Fibroblast of skin of left quadriceps (primary cell): ENCODE results near the gene HBE1.
"Not testable (repeated sequence)": the region's sequence is repeated elsewhere in the genome, so short reads cannot be mapped to it uniquely, and the experiment has no call there.

Source experiments
- DNase-seq, 2 experiments: peaks; one replicate each; pipeline ENCODE4 v3.0.0-alpha.2; 2013; ENCODE audit warnings: low read depth in 2 of 2

The HBE1 gene

GRCh38 chr11:5253440-5253839 lies 16.3 kb downstream of the HBE1 start:
- not testable (repeated sequence) for DNase-seq

GRCh38 chr11:5252919-5253265 lies 16.9 kb downstream of the HBE1 start:
- no peak for DNase-seq

- DNase-seq, result no peak
Observed at GRCh38 chr11:5252192-5252918, 17.4 kb downstream of the HBE1 start.

DNA sequence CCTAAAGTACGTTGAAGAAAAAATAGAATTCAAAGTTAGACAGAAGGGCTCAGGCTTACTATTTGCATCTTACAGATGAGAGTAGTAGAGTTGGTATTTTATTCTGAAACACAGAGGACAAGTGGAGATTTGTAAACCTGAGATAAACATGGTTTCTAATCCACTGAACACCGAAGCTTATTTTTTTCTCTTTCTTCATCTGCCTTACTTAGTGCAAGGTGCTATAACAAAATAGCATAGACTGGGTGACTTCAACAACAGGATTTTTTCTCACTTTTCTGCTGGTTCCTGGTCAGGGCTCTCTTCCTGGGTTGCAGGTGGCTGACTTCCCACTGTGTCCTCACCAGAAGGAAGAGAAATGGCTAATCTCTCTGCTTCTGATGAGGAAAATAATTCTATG lies 18.0 kb downstream of the HBE1 start:
- DNase-seq, result no peak

- DNase-seq, result no peak
Observed at GRCh38 chr11:5250543-5251204, 19.1 kb downstream of the HBE1 start.

DNA sequence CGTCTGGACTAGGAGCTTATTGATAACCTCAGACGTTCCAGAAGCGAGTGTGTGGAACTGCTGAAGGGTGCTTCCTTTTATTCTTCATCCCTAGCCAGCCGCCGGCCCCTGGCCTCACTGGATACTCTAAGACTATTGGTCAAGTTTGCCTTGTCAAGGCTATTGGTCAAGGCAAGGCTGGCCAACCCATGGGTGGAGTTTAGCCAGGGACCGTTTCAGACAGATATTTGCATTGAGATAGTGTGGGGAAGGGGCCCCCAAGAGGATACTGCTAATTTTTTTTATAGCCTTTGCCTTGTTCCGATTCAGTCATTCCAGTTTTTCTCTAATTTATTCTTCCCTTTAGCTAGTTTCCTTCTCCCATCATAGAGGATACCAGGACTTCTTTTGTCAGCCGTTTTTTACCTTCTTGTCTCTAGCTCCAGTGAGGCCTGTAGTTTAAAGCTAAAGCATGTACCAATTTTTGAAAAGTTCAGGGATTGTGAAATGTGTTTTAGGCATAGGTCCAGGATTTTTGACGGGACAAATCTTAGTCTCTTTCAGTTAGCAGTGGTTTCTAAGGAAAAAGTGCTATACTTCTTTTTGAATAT lies 19.8 kb downstream of the HBE1 start, which contains the start of gene HBG1:
HBG1 (minus strand) TSS at position 51 of the 590 bp plus-strand sequence. CDS start 53 bp downstream, outside the sequence.
- not testable (repeated sequence) for DNase-seq

DNA sequence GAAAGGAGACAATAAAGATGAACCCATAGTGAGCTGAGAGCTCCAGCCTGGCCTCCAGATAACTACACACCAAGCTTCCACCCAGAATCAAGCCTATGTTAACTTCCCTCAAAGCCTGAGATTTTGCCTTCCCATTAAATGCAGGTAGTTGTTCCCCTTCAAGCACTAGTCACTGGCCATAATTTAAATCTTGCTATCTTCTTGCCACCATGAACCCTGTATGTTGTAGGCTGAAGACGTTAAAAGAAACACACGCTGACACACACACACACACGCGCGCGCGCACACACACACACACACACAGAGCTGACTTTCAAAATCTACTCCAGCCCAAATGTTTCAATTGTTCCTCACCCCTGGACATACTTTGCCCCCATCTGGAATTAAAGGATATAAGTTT lies 21.2 kb downstream of the HBE1 start:
- DNase-seq, result not testable (repeated sequence)

GRCh38 chr11:5247472-5248192 lies 22.1 kb downstream of the HBE1 start:
- DNase-seq, result no peak

GRCh38 chr11:5246772-5247471 lies 22.8 kb downstream of the HBE1 start:
- no peak for DNase-seq

GRCh38 chr11:5245155-5245554 lies 24.6 kb downstream of the HBE1 start:
- no peak for DNase-seq

- no peak for DNase-seq
Observed at GRCh38 chr11:5243816-5244180, 25.9 kb downstream of the HBE1 start.

GRCh38 chr11:5242933-5243815 lies 26.6 kb downstream of the HBE1 start:
- no peak for DNase-seq

DNA sequence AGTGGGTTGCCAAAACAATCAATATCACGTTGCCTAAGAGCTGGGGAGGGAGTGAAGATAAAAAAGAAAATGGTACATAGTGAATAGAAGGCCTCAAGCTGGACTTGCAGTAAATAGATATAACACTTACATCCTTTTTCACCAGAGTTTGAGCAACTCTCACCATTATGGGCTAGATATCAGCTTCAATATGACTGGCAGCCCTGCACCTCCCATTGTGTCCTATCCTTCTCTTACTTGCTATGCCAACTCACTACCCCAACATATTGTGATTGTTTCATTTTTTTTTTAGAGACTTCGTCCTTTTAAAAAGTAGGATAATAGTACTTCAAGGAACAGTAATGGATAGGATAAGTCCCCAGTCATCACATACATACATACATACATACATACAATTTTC lies 27.5 kb downstream of the HBE1 start:
- DNase-seq, result no peak

DNA sequence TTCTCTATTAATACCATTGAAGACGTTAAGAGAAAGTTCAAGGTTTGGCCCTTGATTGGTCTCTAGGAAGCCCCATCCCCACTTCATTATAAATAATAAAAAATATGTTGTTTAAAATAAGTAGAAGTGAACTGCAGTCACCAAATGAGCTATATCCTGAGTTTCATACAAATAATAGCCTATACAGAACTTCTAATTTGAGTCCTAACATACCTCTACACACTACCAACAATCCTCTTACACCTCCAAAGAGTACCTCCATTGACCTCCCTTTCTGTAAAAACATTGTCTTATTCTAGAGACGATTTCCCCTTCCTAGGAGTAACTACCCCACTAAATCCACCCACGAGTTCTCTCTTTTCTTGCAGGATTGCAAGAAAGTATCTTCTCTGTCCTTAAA lies 28.3 kb downstream of the HBE1 start:
- DNase-seq, result no peak

DNA sequence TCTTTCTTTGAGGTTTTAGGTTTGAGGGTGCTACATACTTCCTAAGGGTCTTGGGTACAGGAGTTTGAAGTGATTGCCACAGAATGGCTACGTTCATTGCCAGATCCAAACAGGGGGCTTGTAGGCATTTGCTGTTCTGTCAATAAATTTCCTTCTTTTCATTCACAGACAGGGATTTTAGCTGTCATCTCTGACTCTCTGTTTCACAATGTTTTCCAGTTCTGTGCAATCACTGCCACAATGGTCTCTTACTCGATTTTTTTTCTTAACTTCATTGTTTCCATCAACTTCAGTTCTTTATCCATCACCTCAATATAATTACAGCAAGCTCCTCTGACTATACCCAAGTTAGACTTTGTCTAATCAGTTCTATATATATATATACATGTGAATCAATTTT lies 29.3 kb downstream of the HBE1 start:
- DNase-seq, result no peak

- DNase-seq, result no peak
Observed at GRCh38 chr11:5240056-5240455, 29.7 kb downstream of the HBE1 start.

- DNase-seq, result no peak
Observed at GRCh38 chr11:5239046-5239445, 30.7 kb downstream of the HBE1 start.

DNA sequence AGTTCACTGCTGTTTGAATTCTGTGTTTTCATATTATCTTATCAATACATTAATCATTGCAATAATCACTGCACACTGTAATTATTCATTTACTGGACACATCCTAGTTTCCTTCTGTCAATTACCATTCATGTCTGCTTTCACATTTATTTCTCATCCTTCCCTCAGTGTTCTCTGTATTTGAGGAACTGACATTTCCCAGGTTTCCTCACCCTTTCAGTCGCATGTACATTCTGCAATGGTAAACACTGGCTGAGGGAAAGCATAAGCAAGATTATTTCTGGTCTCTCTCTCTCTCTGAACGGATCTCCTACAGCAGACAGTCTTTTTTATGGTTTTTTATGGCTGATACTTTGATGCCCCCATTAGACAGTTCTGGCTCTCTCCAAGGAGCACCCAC lies 31.3 kb downstream of the HBE1 start:
- no peak for DNase-seq

GRCh38 chr11:5237420-5237819 lies 32.3 kb downstream of the HBE1 start:
- DNase-seq, result no peak

DNA sequence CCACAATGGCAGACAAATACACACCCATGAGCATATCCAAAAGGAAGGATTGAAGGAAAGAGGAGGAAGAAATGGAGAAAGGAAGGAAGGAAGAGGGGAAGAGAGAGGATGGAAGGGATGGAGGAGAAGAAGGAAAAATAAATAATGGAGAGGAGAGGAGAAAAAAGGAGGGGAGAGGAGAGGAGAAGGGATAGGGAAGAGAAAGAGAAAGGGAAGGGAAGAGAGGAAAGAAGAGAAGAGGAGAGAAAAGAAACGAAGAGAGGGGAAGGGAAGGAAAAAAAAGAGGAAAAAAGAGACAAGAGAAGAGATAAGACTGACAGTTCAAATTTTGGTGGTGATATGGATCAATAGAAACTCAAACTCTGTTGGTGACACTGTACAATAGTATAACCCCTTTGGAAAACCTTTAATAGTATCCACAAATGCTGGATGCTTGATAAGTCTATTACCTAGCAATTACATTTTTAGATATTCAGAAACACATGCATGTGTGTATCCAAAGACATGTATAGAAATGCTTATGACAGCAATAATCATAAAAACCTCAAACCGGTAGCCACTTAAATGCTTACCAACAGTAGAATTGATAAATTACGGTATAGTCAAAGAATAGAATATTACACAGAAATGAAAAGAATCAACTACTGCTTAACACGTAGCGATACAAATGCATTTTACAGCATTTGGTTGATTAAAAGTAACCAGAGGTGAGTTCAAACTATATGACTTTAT lies 34.2 kb downstream of the HBE1 start:
- no peak for DNase-seq
